Measurements from ENCODE around the gene MAPKBP1. TPM values are rescaled to one million over a fixed set of nuclear protein-coding genes. Genes with fewer than 3 reads are reported as not detected.
A peak's percentile ranks its signal among the peaks of the same experiment; 100 is the strongest.

Gene MAPKBP1
- total RNA-seq, 4 donors from 2014 or later: 18.2 to 54.6 (median 42.9) TPM

- H3K4me3 ChIP-seq: no peak overlapping the region
- intact Hi-C loops (cut with DNase I): loop anchor here (2.0 kb wide), 1 partner anchor 38 kb away; no protein-coding TSS in a partner anchor
- peak overlapping the region; percentile 83 to 95 (median 88) for H3K27ac ChIP-seq (replicated peaks in 1 of 4)
- H3K9me3 ChIP-seq: no peaks in the 10 kb centered on the region
- no peak for TF ChIP-seq EP300 (IDR thresholded peaks at IDR 0.05)
- TF ChIP-seq, protein P1, sequence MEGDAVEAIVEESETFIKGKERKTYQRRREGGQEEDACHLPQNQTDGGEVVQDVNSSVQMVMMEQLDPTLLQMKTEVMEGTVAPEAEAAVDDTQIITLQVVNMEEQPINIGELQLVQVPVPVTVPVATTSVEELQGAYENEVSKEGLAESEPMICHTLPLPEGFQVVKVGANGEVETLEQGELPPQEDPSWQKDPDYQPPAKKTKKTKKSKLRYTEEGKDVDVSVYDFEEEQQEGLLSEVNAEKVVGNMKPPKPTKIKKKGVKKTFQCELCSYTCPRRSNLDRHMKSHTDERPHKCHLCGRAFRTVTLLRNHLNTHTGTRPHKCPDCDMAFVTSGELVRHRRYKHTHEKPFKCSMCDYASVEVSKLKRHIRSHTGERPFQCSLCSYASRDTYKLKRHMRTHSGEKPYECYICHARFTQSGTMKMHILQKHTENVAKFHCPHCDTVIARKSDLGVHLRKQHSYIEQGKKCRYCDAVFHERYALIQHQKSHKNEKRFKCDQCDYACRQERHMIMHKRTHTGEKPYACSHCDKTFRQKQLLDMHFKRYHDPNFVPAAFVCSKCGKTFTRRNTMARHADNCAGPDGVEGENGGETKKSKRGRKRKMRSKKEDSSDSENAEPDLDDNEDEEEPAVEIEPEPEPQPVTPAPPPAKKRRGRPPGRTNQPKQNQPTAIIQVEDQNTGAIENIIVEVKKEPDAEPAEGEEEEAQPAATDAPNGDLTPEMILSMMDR (IDR thresholded peaks at IDR 0.05): peak; percentile 80 to 91 (median 84)
- peaks cover 34 to 49% (median 44%) of the 10 kb centered on the region in 4 donors for H3K4me1 ChIP-seq
- no peaks in the 10 kb centered on the region for H3K27me3 ChIP-seq
- DNase-seq (ENCODE audit: extremely low spot score): peak; percentile 91
- H3K36me3 ChIP-seq: peaks cover 0 to 15% (median under 1%) of the 10 kb centered on the region in 4 donors
- 52% methylated on average over 8 of the region's 8 CpGs for WGBS
These were observed 1.5 kb upstream of the MAPKBP1 start for GRCh38 chr15:41772720-41773331.

DNA sequence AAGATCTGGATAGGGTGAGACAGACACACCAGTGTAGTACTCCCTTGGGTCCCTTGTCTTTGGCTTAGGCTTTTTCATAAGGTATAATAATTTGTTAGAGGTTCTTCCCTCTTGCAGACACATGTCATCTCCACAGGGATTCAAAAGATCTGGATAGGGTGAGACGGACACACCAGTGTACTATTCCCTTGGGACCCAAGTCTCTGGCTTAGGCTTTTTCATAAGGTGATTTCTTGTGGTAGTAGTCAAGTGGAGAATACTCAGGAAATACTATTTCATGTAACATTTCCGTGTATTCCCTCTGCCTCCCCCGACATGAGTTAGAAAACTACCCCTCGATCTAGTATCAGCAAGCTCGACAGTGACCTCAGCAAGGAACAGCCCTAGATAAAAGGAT, 954 bp upstream of the MAPKBP1 start:
- peaks cover 34 to 54% (median 49%) of the 10 kb centered on the region in 4 donors for H3K4me1 ChIP-seq
- H3K36me3 ChIP-seq: peaks cover 0 to 11% (median 0%) of the 10 kb centered on the region in 4 donors
- no peaks in the 10 kb centered on the region for H3K9me3 ChIP-seq
- intact Hi-C loops (cut with DNase I): loop anchor here (2.0 kb wide), 1 partner anchor 37 kb away; no protein-coding TSS in a partner anchor
- H3K27ac ChIP-seq (replicated peaks in 1 of 4): peak overlapping the region; percentile 83 to 95 (median 88)
- DNase-seq (ENCODE audit: extremely low spot score): no peak
- peak overlapping the region; percentile 73 to 91 (median 86) for H3K4me3 ChIP-seq
- H3K27me3 ChIP-seq: no peaks in the 10 kb centered on the region
- TF ChIP-seq, protein P1 (IDR thresholded peaks at IDR 0.05): no peak
- TF ChIP-seq EP300 (IDR thresholded peaks at IDR 0.05): no peak
- TF ChIP-seq POLR2AphosphoS5 (IDR thresholded peaks at IDR 0.05): no peak
- TF ChIP-seq POLR2A (IDR thresholded peaks at IDR 0.05; ENCODE audit: low read depth): no peak
- WGBS: 28% methylated on average over 5 of the region's 5 CpGs

GRCh38 chr15:41773729-41774061, 589 bp upstream of the MAPKBP1 start:
- H3K9me3 ChIP-seq: no peaks in the 10 kb centered on the region
- H3K27me3 ChIP-seq: no peaks in the 10 kb centered on the region
- DNase-seq (ENCODE audit: extremely low spot score): no peak
- intact Hi-C loops (cut with DNase I): loop anchor here (2.0 kb wide), 1 partner anchor 37 kb away; no protein-coding TSS in a partner anchor
- TF ChIP-seq, protein P1 (IDR thresholded peaks at IDR 0.05): no peak
- no peak for TF ChIP-seq POLR2AphosphoS5 (IDR thresholded peaks at IDR 0.05)
- peak overlapping the region; percentile 73 to 91 (median 86) for H3K4me3 ChIP-seq
- H3K27ac ChIP-seq (replicated peaks in 1 of 4): peak overlapping the region; percentile 83 to 95 (median 88)
- 5% methylated on average over 6 of the region's 7 CpGs for WGBS
- H3K4me1 ChIP-seq: peaks cover 34 to 58% (median 52%) of the 10 kb centered on the region in 4 donors
- H3K36me3 ChIP-seq: peaks cover 0 to 7% (median 0%) of the 10 kb centered on the region in 4 donors

DNA sequence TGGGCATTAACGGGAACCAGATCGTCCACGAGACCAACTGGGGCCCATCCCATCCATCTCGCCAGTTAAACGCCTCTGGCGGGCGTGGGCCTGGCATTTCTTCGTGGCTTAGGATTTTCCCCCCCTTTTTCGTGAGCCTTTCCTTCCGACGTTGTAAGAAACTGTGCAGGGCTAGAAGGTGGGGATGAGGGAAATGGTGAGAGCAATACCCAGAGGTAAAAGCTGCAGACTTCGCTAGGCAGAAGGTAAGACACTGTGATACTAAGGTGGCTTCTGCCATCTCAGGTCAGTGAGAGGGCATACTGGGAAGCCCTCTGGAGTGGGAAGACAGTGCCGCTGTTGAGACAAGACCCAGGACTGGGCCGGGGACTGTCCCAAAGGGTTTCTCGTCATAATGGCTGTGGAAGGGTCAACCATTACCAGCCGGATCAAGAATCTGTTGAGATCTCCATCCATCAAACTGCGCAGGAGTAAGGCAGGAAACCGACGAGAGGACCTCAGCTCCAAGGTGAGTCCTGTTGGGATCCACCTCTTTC, 666 bp downstream of the MAPKBP1 start:
- no peaks in the 10 kb centered on the region for H3K27me3 ChIP-seq
- peak overlapping the region; percentile 73 to 91 (median 86) for H3K4me3 ChIP-seq
- no peak for TF ChIP-seq POLR2AphosphoS5 (IDR thresholded peaks at IDR 0.05)
- no peak for TF ChIP-seq POLR2A (IDR thresholded peaks at IDR 0.05; ENCODE audit: low read depth)
- no peak for TF ChIP-seq EP300 (IDR thresholded peaks at IDR 0.05)
- TF ChIP-seq, protein P1 (IDR thresholded peaks at IDR 0.05): no peak
- intact Hi-C loops (cut with DNase I): no loop called here
- 3% methylated on average over 6 of the region's 19 CpGs for WGBS
- H3K36me3 ChIP-seq: peaks cover 0 to 3% (median 0%) of the 10 kb centered on the region in 4 donors
- peak overlapping the region; percentile 83 to 95 (median 88) for H3K27ac ChIP-seq (replicated peaks in 1 of 4)
- H3K9me3 ChIP-seq: no peaks in the 10 kb centered on the region
- H3K4me1 ChIP-seq: peaks cover 43 to 70% (median 65%) of the 10 kb centered on the region in 4 donors
- no peak for DNase-seq (ENCODE audit: extremely low spot score)

Measured in esophagus muscularis mucosa (tissue), 4 donors.